CD4-positive, alpha-beta T cell treated with Interferon alpha-2 for 1 hour (primary cell): ENCODE data around the gene ECSCR.
A peak's percentile ranks its signal among the peaks of the same experiment; 100 is the strongest.
"Not testable (repeated sequence)": the region's sequence is repeated elsewhere in the genome, so short reads cannot be mapped to it uniquely, and the experiment has no call there.

ENCODE experiments used
- DNase-seq, 2 donors: peaks; one replicate each; pipeline ENCODE4 v3.0.0-alpha.2; 2020 to 2022

Gene ECSCR

DNA sequence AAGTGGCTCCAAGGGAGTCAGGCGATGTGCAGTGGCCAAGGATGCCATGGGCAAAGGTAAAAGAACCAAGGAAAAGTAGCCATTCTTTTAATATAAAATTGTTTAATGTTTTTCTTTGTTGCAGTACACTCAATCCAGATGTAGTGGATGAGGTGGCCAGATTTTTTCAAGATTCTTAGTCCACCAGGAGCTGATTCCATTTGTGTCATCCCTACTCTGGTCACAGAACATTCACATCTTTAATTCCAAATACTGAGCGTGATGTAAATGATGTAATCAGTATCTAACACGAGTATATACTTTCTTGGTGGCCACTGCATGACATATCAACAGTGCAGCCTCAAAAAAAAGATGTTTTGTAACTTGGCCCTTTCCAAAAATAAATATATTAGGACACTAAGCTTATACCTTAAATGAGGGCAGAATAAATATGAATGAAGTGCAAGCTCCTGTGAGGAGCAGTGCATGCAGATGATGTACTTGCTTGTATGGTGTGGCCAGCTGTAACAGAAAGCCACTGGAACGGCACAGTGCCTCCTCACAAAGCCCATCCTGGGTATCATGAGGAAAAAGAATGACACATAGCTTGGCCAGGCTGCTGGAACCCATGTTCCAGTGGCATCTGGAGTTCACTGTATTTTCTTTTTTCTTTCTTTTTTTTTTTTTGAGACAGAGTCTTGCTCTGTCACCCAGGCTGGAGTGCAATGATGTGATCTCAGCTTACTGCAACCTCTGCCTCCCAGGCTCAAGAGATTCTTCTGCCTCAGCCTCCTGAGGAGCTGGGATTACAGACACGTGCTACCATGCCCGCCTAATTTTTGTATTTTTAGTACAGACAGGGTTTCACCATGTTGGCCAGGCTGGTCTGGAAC lies 52.2 kb downstream of the ECSCR start:
- DNase-seq = no peak

DNA sequence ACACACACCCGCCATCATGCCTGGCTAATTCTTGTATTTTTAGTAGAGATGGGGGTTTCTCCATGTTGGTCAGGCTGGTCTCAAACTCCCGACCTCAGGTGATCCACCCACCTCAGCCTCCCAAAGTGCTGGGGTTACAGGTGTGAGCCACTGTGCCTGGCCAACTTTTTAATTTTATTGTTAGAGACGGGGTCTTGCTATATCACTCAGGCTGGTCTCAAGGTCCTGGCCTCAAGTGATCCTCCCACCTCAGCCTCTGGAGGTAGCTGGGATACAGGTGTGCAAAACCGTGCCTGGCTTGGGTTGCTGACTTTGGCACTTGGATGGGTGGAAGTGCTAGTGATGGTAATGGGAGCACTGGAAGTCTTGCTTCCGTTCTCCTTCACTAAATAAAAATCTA lies 53.4 kb downstream of the ECSCR start:
- DNase-seq = not testable (repeated sequence)

DNA sequence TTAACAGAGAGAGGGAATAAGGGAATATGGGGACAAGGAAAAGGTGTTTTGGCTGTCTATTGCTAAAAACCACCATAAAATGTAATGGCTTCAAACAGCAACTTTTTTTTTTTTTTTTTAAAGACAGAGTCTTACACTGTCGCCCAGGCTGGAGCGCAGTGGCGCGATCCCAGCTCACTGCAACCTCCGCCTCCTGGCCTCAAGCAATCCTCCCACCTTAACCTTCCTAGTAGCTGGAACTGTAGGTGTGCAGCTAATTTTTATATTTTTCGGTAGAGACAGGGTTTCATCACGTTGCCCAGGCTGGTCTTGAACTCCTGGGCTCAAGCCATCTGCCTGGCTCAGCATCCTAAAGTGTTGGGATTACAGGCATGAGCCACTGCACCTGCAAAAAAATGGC lies 54.4 kb downstream of the ECSCR start:
- DNase-seq = no peak

DNA sequence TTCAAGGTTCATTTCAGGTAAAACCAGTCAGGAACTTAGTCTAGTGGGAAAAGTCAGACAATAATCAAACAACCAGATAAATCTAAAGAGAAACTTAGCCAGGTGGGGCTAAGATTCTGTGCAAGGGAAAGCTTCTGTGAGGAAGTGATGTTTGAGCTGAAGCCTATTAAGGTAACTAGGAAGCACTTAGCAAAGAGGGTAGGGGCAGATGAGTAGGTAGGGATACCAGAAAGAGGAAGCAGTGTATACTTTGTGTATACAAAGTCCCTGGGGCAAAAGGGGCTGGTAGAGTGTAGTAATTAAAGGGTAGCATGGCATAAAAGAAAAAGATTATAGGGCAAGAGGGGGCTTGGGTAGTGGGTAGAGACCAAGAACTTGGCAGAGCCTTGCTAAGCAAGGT lies 55.0 kb downstream of the ECSCR start:
- no peak for DNase-seq

DNA sequence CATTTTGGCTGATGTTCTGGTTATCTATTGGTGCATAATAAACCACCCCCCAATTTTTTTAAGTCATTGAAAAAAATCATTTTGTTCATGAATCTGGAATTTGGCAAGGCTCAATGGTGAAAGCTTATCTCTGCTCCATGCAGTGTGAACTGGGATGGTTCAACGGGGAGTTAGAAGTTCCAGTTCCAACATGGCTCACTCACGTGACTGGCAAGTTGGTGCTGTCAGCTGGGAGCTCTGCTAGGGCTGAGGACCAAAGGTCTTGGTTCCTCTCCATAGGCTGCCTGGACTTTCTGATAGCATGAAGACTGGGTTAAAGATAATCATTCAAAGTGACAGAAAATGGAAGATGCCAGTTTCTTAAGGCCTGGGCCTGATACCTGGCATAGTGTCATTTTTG lies 55.6 kb downstream of the ECSCR start:
- DNase-seq = no peak

DNA sequence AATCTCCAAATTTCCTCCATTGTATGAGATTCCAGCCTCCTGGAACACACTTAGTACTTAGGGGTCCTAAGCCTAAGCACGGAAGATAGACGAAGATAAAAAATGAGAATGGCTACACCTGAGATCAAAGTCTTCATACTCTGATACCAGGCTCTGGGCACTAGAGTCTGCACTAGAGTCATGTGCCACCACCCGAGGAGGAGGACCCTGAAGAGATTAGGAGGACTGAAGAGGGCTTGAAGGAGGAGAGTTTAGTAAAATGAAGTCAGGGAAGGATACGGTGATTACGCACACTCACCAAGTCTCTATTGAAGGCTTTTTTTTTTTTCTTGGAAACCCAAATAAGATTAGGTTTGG lies 58.1 kb downstream of the ECSCR start:
- DNase-seq = no peak

DNA sequence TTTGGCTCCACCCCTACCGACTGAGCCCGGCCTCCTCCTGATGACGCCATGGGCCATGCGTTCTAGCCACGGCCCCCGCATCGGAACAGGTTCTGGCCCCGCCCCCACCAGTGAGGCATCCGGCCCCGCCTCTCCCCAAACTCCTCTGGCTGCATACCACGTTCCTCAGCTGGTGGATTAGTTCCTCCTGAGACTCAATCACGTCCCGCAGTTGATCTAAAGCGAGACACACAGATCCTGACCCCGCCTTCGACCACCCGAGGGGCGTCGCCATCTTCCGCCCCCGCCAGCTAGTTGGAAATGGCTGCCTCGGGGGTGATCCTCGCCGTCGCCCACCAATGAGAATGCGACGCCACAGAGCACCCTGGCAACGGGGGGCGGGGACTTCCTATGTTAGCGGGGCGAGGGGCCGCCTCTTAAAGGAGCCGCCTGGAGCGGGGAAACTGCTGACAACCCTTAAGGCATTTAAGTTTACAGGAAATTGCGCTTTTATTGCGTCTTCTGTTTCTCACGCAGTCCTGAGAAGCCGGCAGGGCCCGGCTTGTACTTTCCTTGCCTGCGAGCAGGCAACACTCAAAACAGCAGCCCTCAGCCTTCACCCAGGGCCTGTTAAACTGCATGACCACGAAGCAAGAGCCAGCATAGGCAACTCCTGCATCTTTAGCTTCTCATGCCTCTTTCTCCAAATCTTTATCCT lies 58.6 kb downstream of the ECSCR start, which contains the start of gene SPATA24:
Gene SPATA24, minus strand, starts transcription at position 303 of the 697 bp plus-strand sequence. Its CDS starts 29 bp downstream, at position 274.
- peak; percentile 98 for DNase-seq

DNA sequence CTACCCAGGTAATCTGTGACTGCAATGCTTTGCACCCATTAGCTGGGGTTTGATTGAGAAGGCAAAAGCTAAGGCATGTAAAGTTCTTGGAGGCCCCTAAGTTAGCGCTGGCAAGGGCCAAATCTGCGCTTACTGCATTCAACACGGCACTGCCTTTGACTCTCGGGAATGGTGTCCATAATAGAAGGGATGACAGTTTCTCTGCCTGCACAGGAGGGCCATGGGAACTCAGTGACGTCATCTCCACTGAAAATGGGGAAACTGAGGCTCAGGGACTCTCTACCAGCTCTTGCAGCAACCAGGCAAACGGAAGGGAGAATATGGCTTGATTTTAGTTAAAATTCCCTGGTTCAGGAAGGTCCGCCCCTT lies 59.1 kb downstream of the ECSCR start:
- no peak for DNase-seq

DNA sequence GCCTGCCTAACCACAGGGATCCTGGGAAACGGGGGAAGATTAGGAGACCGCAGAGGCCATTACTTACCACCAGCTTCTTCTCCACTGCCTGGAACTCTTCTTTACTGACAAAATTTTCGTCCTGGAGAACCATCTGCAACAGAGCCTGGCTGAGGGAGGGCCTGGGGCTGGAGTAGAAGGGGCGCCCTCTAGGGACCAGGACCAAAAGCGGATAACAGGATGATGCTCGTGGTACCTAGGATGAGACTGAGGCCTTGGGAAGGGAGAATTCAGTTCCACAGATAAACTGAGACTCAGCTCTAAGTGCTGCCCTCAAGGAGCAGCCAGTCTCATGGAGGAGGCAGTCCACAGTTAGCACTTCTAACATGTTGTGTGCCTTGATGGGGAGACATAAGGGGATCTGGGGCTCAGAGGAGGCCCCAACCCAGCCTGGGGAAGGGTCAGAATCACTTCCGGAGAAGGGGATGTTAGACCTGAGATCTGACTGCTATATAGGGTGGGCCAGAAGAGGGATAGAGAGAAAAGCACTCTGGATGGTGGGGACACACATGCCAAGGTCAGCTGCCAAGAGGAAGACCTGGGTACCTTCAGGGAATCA lies 59.9 kb downstream of the ECSCR start:
- no peak for DNase-seq

DNA sequence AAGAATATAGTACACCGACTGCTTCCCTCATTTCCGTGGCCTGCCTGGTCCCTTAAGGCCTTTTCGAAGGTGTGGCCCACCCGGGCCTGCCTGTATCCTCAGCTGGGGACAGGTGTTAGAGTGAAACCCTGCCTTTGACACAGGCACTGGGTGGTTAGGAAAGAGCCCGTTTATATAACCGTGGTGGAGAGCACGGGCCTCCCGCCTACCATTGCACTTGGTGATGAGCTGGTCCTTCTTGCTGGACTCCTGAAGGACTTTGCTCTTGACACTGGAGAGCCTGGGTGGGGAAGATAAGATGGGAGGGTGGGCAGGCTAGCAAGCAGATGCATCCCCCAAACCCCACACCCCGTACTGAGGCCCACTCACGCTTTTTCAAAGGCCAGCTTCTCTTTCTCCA lies 61.0 kb downstream of the ECSCR start:
- no peak for DNase-seq

DNA sequence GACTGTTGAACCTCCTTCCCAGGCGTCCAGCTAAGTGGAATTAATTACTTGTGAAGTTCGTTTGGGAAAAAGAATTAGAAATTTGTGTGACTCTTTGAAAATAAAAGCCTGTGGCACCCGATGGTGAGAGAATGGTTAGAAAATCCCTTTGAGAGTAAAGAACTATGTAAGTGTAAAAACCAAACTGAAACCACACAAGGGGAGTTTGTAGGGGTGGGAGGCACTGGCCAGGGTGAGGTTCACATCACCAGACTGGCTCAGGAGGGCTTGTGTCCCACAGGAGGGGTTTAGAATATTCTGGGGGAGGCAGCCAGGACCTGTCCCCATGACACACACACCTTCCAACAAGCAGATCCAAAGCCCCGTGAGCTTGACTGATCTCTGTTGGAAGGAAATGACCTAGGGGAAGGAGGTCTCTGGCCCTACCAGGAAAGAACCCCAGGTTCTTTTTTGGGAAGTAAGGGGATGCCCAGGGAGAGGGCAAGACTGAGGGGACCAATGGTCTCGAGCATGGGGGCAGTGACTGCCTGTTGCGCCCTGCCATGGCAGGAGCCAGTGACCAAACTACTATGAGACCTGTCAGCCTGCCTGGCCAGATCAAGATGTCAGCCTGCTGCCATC lies 62.9 kb downstream of the ECSCR start:
- no peak for DNase-seq
